Cardiac muscle cell (in vitro differentiated cells and primary cell): ENCODE results near the gene RPL27A. TPM values are rescaled to one million over a fixed set of nuclear protein-coding genes. Genes with fewer than 3 reads are reported as not detected.

Source experiments
- DNase-seq, 2 donors: peaks; one replicate each; pipeline versions ENCODE4 v3.0.0 to v3.0.0-alpha.2; 2010 to 2017; ENCODE audit warnings: low read depth in 1 of 2, low spot score in 1 of 2
- H3K27ac ChIP-seq: fragments of 200-600 bp; sonication (generic); 2 replicates; pipeline ENCODE4 v1.5.1; 2016
- H3K27me3 ChIP-seq: fragments of 200-600 bp; sonication (generic); 2 replicates; pipeline ENCODE4 v1.6.0; 2016; ENCODE audit warnings: control low read depth
- H3K36me3 ChIP-seq: fragments of 200-600 bp; sonication (generic); 2 replicates; pipeline ENCODE4 v1.5.1; 2016; ENCODE audit warnings: control low read depth
- H3K4me1 ChIP-seq: fragments of 200-600 bp; sonication (generic); 2 replicates; pipeline ENCODE4 v1.8.1; 2017; ENCODE audit warnings: low read depth, mild to moderate bottlenecking, mixed run types
- H3K4me3 ChIP-seq: fragments of 200-600 bp; sonication (generic); 2 replicates; pipeline ENCODE4 v1.5.1; 2016; ENCODE audit warnings: mild to moderate bottlenecking
- H3K9me3 ChIP-seq: fragments of 200-600 bp; sonication (generic); 2 replicates; pipeline ENCODE4 v1.5.1; 2017; ENCODE audit warnings: low read depth, mild to moderate bottlenecking, control low read depth
- CTCF ChIP-seq: IDR thresholded peaks from 2 replicates; pipeline ENCODE4 v1.5.1; 2012; ENCODE audit warnings: low read depth, mild to moderate bottlenecking, low read length
- polyA plus RNA-seq: library from polyadenylated mRNA; unstranded; fragments of >200 nt; fragmentation: Nextera tagmentation; extraction: Ambion mirVana; gene quantifications from 2 replicates; pipeline ENCODE4 v1.2.1, GENCODE V29; 2016
- total RNA-seq: library from RNA; depleted of rRNA; stranded (reverse); fragments of >200 nt; gene quantifications from 2 replicates; pipeline ENCODE4 v1.2.3, GENCODE V29; 2016

Gene RPL27A
- total and polyA plus RNA-seq, 2 experiments from 2014 or later, result 586 to 634 TPM

- Histone ChIP-seq H3K9me3 (no peaks in the 10 kb centered on the region), H3K27ac (no peak overlapping the region), H3K4me1 (no peaks in the 10 kb centered on the region), H3K27me3 (no peaks in the 10 kb centered on the region), H3K4me3 (no peak overlapping the region), H3K36me3 (peaks cover 43% of the 10 kb centered on the region)
- DNase-seq, result no peak
- TF ChIP-seq CTCF, result no peak
Measured at GRCh38 chr11:8693555-8693954, 11.0 kb downstream of the RPL27A start.

GRCh38 chr11:8694137-8694536 lies 11.5 kb downstream of the RPL27A start:
- Histone ChIP-seq H3K36me3 (peaks cover 43% of the 10 kb centered on the region), H3K4me3 (no peak overlapping the region), H3K4me1 (no peaks in the 10 kb centered on the region), H3K9me3 (no peaks in the 10 kb centered on the region), H3K27me3 (no peaks in the 10 kb centered on the region), H3K27ac (no peak overlapping the region)
- no peak for TF ChIP-seq CTCF
- no peak for DNase-seq

GRCh38 chr11:8697054-8697453 lies 14.5 kb downstream of the RPL27A start:
- no peak for DNase-seq
- Histone ChIP-seq H3K27ac (no peak overlapping the region), H3K4me1 (no peaks in the 10 kb centered on the region), H3K36me3 (peaks cover 41% of the 10 kb centered on the region), H3K27me3 (no peaks in the 10 kb centered on the region), H3K4me3 (no peak overlapping the region), H3K9me3 (no peaks in the 10 kb centered on the region)
- TF ChIP-seq CTCF, result no peak

GRCh38 chr11:8698379-8698851 lies 15.8 kb downstream of the RPL27A start:
- Histone ChIP-seq H3K27me3 (no peaks in the 10 kb centered on the region), H3K4me3 (no peak overlapping the region), H3K9me3 (no peaks in the 10 kb centered on the region), H3K4me1 (no peaks in the 10 kb centered on the region), H3K27ac (no peak overlapping the region), H3K36me3 (peaks cover 34% of the 10 kb centered on the region)
- no peak for DNase-seq
- TF ChIP-seq CTCF, result no peak

- Histone ChIP-seq H3K27me3 (no peaks in the 10 kb centered on the region), H3K9me3 (no peaks in the 10 kb centered on the region), H3K36me3 (peaks cover 34% of the 10 kb centered on the region), H3K27ac (no peak overlapping the region), H3K4me3 (no peak overlapping the region), H3K4me1 (no peaks in the 10 kb centered on the region)
- DNase-seq, result no peak
- TF ChIP-seq CTCF, result no peak
Measured at GRCh38 chr11:8698917-8699441, 16.4 kb downstream of the RPL27A start.
